Measurements from ENCODE around the gene SLC25A30. TPM values are rescaled to one million over a fixed set of nuclear protein-coding genes. Genes with fewer than 3 reads are reported as not detected.

Gene SLC25A30
- 2.0 and 3.0 TPM in 2 replicates for total RNA-seq

GRCh38 chr13:45417790-45418534 is at the start of gene SLC25A30:
Gene SLC25A30 (minus strand): TSS chr13:45418373. CDS start chr13:45411425, 6,948 bp downstream.

GRCh38 chr13:45464687-45465453 is 46.7 kb upstream of the SLC25A30 start, which contains the start of gene COG3:
Gene COG3 (plus strand): TSS chr13:45464939. CDS start chr13:45465037, 98 bp downstream.

Other genes starting within 250 kb of the SLC25A30 start
- gene KCTD4, start 217.3 kb downstream of the SLC25A30 start, total RNA-seq: not detected in 2 replicates
- 1,422 and 1,751 TPM in 2 replicates for gene TPT1, start 77.2 kb downstream of the SLC25A30 start, total RNA-seq
- gene COG3, start 46.6 kb upstream of the SLC25A30 start, total RNA-seq: 21.4 and 27.7 TPM in 2 replicates
- gene ERICH6B, start 197.4 kb upstream of the SLC25A30 start, total RNA-seq: not detected in 2 replicates

Measured in myometrial cell (primary cell).